H9 (cell line): Measurements from ENCODE around the gene POR. TPM values are rescaled to one million over a fixed set of nuclear protein-coding genes. Genes with fewer than 3 reads are reported as not detected.

Experiments
- DNase-seq: peaks from one replicate; pipeline ENCODE4 v3.0.0-alpha.2; 2017
- H2AFZ ChIP-seq: one replicate; pipeline ENCODE4 v1.6.1; 2013; ENCODE audit warnings: mild to moderate bottlenecking, low read length, control low read depth, moderate library complexity
- H2AK5ac ChIP-seq: 2 replicates; pipeline ENCODE4 v1.6.1; 2013; ENCODE audit warnings: low read length, control low read depth, mixed read lengths; ENCODE audit not compliant: insufficient read length
- H2BK120ac ChIP-seq: one replicate; pipeline ENCODE4 v1.6.1; 2013; ENCODE audit warnings: low read depth, mild to moderate bottlenecking, low read length, control low read depth, inconsistent platforms; ENCODE audit not compliant: poor library complexity, severe bottlenecking
- H2BK12ac ChIP-seq: 2 replicates; pipeline ENCODE4 v1.6.1; 2013; ENCODE audit warnings: low read length, control low read depth, mixed read lengths, low read depth; ENCODE audit not compliant: insufficient read length
- H2BK15ac ChIP-seq: 2 replicates; pipeline ENCODE4 v1.6.1; 2013; ENCODE audit warnings: low read depth, low read length, control low read depth
- H2BK20ac ChIP-seq: one replicate; pipeline ENCODE4 v1.6.1; 2013; ENCODE audit warnings: low read depth, mild to moderate bottlenecking, low read length, control low read depth, inconsistent platforms; ENCODE audit not compliant: poor library complexity, severe bottlenecking
- H2BK5ac ChIP-seq: 2 replicates; pipeline ENCODE4 v1.6.1; 2013; ENCODE audit warnings: low read length, control low read depth, mixed read lengths; ENCODE audit not compliant: insufficient read length
- H3K14ac ChIP-seq: 2 replicates; pipeline ENCODE4 v1.6.1; 2013; ENCODE audit warnings: low read length, control low read depth; ENCODE audit not compliant: insufficient read depth
- H3K18ac ChIP-seq: 2 replicates; pipeline ENCODE4 v1.6.1; 2013; ENCODE audit warnings: low read depth, mild to moderate bottlenecking, mixed read lengths, low read length, control low read depth; ENCODE audit not compliant: insufficient read length
- H3K23ac ChIP-seq: 2 replicates; pipeline ENCODE4 v1.6.1; 2013; ENCODE audit warnings: low read length, control low read depth, mixed read lengths, low read depth; ENCODE audit not compliant: insufficient read length
- H3K23me2 ChIP-seq: 2 replicates; pipeline ENCODE4 v1.6.1; 2013; ENCODE audit warnings: low read depth, mild to moderate bottlenecking, mixed read lengths, low read length, control low read depth; ENCODE audit not compliant: insufficient read length, poor library complexity, severe bottlenecking
- H3K27ac ChIP-seq: 2 replicates; pipeline ENCODE4 v1.5.1; 2013; ENCODE audit warnings: low read length, control low read depth, mixed read lengths, low read depth; ENCODE audit not compliant: insufficient read length
- H3K27me3 ChIP-seq: 2 replicates; pipeline ENCODE4 v1.6.1; 2013; ENCODE audit warnings: low read length, control low read depth, inconsistent platforms; ENCODE audit not compliant: insufficient read depth
- H3K4ac ChIP-seq: 2 replicates; pipeline ENCODE4 v1.6.1; 2013; ENCODE audit warnings: low read depth, mild to moderate bottlenecking, control low read depth, inconsistent platforms, low read length, moderate library complexity
- H3K4me1 ChIP-seq: 2 replicates; pipeline ENCODE4 v1.6.1; 2013; ENCODE audit warnings: low read length, control low read depth, inconsistent platforms; ENCODE audit not compliant: insufficient read depth
- H3K4me2 ChIP-seq: 2 replicates; pipeline ENCODE4 v1.6.1; 2013; ENCODE audit warnings: low read length, control low read depth, mixed read lengths; ENCODE audit not compliant: insufficient read length, insufficient read depth
- H3K56ac ChIP-seq: 2 replicates; pipeline ENCODE4 v1.6.1; 2013; ENCODE audit warnings: low read depth, mild to moderate bottlenecking, mixed read lengths, low read length, control low read depth; ENCODE audit not compliant: insufficient read length
- H3K79me1 ChIP-seq: 2 replicates; pipeline ENCODE4 v1.6.1; 2013; ENCODE audit warnings: low read depth, mild to moderate bottlenecking, moderate library complexity, low read length, control low read depth, inconsistent platforms; ENCODE audit not compliant: insufficient read depth, poor library complexity, severe bottlenecking
- H3K79me2 ChIP-seq: 2 replicates; pipeline ENCODE4 v1.6.1; 2013; ENCODE audit warnings: low read length, control low read depth, inconsistent platforms; ENCODE audit not compliant: insufficient read depth
- H3K9ac ChIP-seq: 2 replicates; pipeline ENCODE4 v1.6.1; 2013; ENCODE audit warnings: low read length, control low read depth, mixed read lengths; ENCODE audit not compliant: insufficient read length; ENCODE audit errors: extremely low read depth
- H3K9me3 ChIP-seq: one replicate; pipeline ENCODE4 v1.6.1; 2013; ENCODE audit warnings: low read depth, low read length, inconsistent platforms; ENCODE audit not compliant: control insufficient read depth
- H3T11ph ChIP-seq: one replicate; pipeline ENCODE4 v1.6.1; 2013; ENCODE audit warnings: mild to moderate bottlenecking, low read length, control low read depth, inconsistent platforms
- H4K20me1 ChIP-seq: one replicate; pipeline ENCODE4 v1.6.1; 2013; ENCODE audit not compliant: control insufficient read depth, insufficient read length, insufficient read depth
- H4K5ac ChIP-seq: 2 replicates; pipeline ENCODE4 v1.6.1; 2013; ENCODE audit warnings: low read depth, mild to moderate bottlenecking, mixed read lengths, low read length, control low read depth; ENCODE audit not compliant: insufficient read length
- H4K8ac ChIP-seq: replicated peaks from 2 replicates; pipeline ENCODE4 v1.6.1; 2013; ENCODE audit warnings: low read length, control low read depth, mixed read lengths, low read depth; ENCODE audit not compliant: insufficient read length
- H4K91ac ChIP-seq: 2 replicates; pipeline ENCODE4 v1.6.1; 2013; ENCODE audit warnings: low read depth, mild to moderate bottlenecking, moderate library complexity, mixed read lengths, low read length, control low read depth; ENCODE audit not compliant: insufficient read length
- H3K27ac Mint-ChIP-seq, 3 experiments: 2 replicates in 2 of 3; 3 replicates in 1 of 3; pipeline ENCODE4 v1.8.0; 2020 to 2021; ENCODE audit warnings: mixed read lengths in 3 of 3, mild to moderate bottlenecking in 1 of 3, moderate library complexity in 1 of 3
- H3K27me3 Mint-ChIP-seq: 2 replicates; pipeline ENCODE4 v1.8.0; 2021; ENCODE audit warnings: low read depth, mild to moderate bottlenecking, moderate library complexity, mixed read lengths
- H3K36me3 Mint-ChIP-seq, 3 experiments: 2 replicates in 2 of 3; 3 replicates in 1 of 3; pipeline ENCODE4 v1.8.0; 2020 to 2021; ENCODE audit warnings: low read depth in 3 of 3, mixed read lengths in 3 of 3; ENCODE audit not compliant: insufficient read depth in 1 of 3
- H3K4me1 Mint-ChIP-seq, 2 experiments: 2 replicates each; pipeline ENCODE4 v1.8.0; 2020; ENCODE audit warnings: mixed read lengths in 2 of 2
- H3K4me3 Mint-ChIP-seq, 2 experiments: 2 replicates in 1 of 2; 3 replicates in 1 of 2; pipeline ENCODE4 v1.8.0; 2020 to 2021; ENCODE audit warnings: mild to moderate bottlenecking in 2 of 2, mixed read lengths in 2 of 2, moderate library complexity in 1 of 2
- H3K9me3 Mint-ChIP-seq, 2 experiments: 2 replicates in 1 of 2; 3 replicates in 1 of 2; pipeline ENCODE4 v1.8.0; 2020; ENCODE audit warnings: mild to moderate bottlenecking in 2 of 2, mixed read lengths in 2 of 2, moderate library complexity in 1 of 2
- CTCF ChIP-seq: fragments of 200-600 bp; sonication (generic); conservative IDR thresholded peaks from 3 replicates; pipeline ENCODE4 v1.8.0; 2021; ENCODE audit warnings: antibody characterized with exemption, mild to moderate bottlenecking
- WGBS: extraction: QIAGEN DNeasy Blood & Tissue Kit; methylation state at CpG from one replicate; pipeline ENCODE4 v1.1.7; 2013; ENCODE audit warnings: missing lambda C conversion rate, low lambda C conversion rate, mixed read lengths; ENCODE audit not compliant: insufficient read length; ENCODE audit errors: extremely low coverage; 5-methylcytosine and 5-hydroxymethylcytosine counted together
- total RNA-seq: library from RNA; stranded (reverse); gene quantifications from 2 replicates; pipeline ENCODE4 v1.2.1, GENCODE V29; 2021

POR gene
- total RNA-seq, 1 experiment from 2014 or later, result 128 TPM

- Histone ChIP-seq H3K4ac (no peak overlapping the region), H2BK120ac (no peak overlapping the region), H2BK15ac (no peak overlapping the region), H3K27me3 (no peaks in the 10 kb centered on the region), H3K23ac (no peak overlapping the region), H3K23me2 (no peaks in the 10 kb centered on the region), H3K9ac (no peak overlapping the region), H2BK5ac (no peak overlapping the region), H4K5ac (no peak overlapping the region), H3K79me2 (no peaks in the 10 kb centered on the region), H3K27ac (no peak overlapping the region), H3K4me2 (no peak overlapping the region), H3K14ac (no peak overlapping the region), H3T11ph (no peak overlapping the region), H2AFZ (no peak overlapping the region), H3K56ac (no peak overlapping the region), H4K8ac (no peak overlapping the region), H2BK12ac (no peak overlapping the region), H2BK20ac (no peak overlapping the region), H3K18ac (no peak overlapping the region), H3K9me3 (no peaks in the 10 kb centered on the region), H2AK5ac (no peak overlapping the region), H3K4me1 (no peaks in the 10 kb centered on the region), H3K79me1 (no peaks in the 10 kb centered on the region), H4K20me1 (peaks cover 3% of the 10 kb centered on the region), H4K91ac (no peak overlapping the region)
- Mint-ChIP-seq H3K27me3 (no peaks in the 10 kb centered on the region; the same call in none of the 2 replicates), H3K36me3 (peaks cover 9 to 14% (median 13%) of the 10 kb centered on the region in 3 experiments), H3K4me1 (peaks cover 2 to 3% of the 10 kb centered on the region in 2 experiments; a peak in 2 of 4 replicates), H3K4me3 (no peak overlapping the region), H3K27ac (peak overlapping the region in 1 of 3 experiments; percentile 45; a peak in 2 of 7 replicates), H3K9me3 (no peaks in the 10 kb centered on the region)
- DNase-seq, result no peak
- TF ChIP-seq CTCF, result no peak
- WGBS, result no CpG with 5 or more reads among the region's 15 CpGs
Observed at GRCh38 chr7:75892634-75893272, 22.2 kb upstream of the POR start.
